Neural progenitor cell (in vitro differentiated cells): ENCODE results near the gene ADAMTS15.

Experiments
- EZH2 ChIP-seq: fragments of 200-600 bp; sonication (generic); IDR thresholded peaks from 2 replicates; pipeline ENCODE4 v1.6.1; 2017; ENCODE audit warnings: antibody characterized with exemption, mild to moderate bottlenecking, moderate library complexity
- TF ChIP-seq, protein P1 (sequence below): fragments of 200-600 bp; sonication (generic); IDR thresholded peaks from 2 replicates; pipeline ENCODE4 v1.5.1; 2017; ENCODE audit warnings: antibody characterized with exemption, mild to moderate bottlenecking

DNA sequence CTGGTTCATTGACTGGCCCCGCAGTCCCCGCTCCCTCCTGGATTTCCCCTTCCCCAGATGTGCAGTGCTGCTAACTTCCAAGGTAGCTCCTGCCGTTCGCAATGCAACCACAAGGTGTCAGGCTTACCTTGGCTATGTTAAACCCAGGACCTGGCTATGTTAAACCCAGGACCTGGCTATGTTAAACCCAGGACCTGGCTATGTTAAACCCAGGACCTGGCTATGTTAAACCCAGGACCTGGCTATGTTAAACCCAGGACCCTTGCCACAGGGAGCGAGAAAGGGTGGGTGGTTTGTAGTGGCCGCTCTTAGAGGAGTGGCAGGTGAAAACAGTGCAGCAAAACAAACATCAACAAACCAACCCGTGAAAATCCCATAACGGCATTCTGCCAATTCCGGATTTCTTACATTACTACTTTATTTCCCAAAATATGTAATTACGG, 17.1 kb upstream of the ADAMTS15 start:
- TF ChIP-seq, protein P1, sequence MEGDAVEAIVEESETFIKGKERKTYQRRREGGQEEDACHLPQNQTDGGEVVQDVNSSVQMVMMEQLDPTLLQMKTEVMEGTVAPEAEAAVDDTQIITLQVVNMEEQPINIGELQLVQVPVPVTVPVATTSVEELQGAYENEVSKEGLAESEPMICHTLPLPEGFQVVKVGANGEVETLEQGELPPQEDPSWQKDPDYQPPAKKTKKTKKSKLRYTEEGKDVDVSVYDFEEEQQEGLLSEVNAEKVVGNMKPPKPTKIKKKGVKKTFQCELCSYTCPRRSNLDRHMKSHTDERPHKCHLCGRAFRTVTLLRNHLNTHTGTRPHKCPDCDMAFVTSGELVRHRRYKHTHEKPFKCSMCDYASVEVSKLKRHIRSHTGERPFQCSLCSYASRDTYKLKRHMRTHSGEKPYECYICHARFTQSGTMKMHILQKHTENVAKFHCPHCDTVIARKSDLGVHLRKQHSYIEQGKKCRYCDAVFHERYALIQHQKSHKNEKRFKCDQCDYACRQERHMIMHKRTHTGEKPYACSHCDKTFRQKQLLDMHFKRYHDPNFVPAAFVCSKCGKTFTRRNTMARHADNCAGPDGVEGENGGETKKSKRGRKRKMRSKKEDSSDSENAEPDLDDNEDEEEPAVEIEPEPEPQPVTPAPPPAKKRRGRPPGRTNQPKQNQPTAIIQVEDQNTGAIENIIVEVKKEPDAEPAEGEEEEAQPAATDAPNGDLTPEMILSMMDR, result peak; percentile 74
- no peak for TF ChIP-seq EZH2
